ENCODE data around the gene MUC21.
"Not testable (repeated sequence)": the region's sequence is repeated elsewhere in the genome, so short reads cannot be mapped to it uniquely, and the experiment has no call there.

DNA sequence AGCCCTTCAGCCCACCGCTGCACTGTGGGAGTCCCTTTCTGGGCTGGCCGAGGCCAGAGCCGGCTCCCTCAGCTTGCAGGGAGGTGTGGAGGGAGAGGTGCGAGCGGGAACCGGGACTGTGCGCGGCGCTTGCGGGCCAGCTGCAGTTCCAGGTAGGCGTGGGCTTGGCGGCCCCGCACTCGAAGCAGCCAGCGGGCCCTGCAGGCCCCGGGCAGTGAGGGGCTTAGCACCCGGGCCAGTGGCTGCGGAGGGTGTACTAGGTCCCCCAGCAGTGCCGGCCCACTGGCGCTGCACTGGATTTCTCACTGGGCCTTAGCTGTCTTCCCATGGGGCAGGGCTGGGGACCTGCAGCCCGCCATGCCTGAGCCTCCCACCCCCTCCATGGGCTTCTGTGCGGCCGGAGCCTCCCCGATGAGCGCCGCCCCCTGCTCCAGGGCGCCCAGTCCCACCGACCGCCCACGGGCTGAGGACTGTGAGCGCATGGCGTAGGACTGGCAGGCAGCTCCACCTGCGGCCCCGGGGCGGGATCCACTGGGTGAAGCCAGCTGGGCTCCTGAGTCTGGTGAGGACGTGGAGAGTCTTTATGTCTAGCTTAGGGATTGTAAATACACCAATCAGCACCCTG is 37.2 kb downstream of the MUC21 start:
- not testable (repeated sequence) for TF ChIP-seq CTCF, POLR2A (IDR thresholded peaks at IDR 0.05)

Data from testis (tissue), 2 donors.